ENCODE data around the gene SIAH2.
A peak's percentile ranks its signal among the peaks of the same experiment; 100 is the strongest.

The SIAH2 gene

DNA sequence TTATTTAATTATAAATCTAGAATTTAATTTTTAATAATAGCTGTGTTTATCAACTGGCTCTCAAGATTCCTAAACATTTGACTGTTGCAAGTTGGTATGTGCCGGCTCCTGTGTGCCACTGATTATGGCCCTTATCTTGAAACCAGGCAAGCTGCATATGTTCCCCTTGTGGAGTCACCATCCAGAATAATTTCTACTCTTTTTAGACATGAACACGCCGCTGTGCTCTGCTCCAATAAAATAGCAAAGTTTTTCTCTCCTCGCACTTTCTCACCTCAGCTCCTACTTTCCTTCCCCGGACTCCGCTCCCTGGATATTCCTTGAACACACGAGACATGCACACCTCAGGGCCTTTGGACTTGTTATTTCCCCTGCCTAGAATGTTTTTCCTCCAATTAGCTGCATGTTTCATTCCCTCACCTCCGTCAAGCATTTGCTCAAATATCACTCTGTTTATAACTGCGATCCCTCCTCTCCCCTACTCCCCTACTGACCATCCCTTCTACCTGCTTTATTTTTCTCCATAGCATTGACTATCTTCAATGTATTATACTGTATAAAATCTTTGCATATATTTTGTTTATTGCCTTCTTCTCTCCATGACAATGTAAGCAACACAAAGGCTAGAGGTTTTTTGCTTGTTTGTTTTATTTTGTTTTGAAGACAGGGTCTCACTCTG lies 33.1 kb downstream of the SIAH2 start:
- no peak for DNase-seq

DNA sequence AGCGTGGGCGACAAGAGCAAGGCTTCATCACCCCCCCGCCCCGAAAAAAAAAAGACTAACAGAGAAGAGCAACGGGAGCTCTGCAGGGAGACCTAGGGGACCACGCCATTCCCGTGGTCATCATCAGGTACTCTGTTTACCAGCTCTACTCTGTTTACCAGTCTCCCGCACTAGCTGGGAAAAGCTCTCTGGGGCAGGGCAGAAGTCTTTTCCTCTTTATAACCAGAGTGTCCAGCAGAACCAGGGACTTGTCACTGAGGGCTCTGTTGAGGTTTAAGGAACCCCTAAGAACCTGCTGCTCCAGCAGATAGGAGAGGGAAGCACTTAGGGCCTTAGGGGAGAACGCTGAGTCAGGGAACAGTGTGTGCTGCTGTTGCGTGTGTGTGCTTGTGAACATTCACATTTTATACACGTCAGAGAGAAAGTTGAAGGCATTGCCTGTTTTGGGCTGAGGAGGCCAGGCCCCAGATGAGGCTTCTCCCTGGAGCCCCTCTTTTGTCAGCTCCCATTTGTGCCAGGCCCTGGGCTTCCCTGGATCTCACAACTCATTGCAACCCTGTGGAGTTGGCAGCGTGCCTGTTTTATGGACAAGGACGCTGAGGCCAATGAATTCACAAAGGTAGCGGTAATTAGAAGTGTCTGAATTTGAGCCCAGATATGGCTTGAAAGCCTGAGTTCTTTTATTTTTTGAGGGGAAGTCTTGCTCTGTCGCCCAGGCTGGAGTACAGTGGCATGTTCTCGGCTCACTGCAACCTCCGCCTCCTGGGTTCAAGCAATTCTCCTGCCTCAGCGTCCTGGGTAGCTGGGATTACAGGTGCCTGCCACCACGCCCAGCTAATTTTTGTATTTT lies 35.1 kb downstream of the SIAH2 start:
- DNase-seq = no peak

DNA sequence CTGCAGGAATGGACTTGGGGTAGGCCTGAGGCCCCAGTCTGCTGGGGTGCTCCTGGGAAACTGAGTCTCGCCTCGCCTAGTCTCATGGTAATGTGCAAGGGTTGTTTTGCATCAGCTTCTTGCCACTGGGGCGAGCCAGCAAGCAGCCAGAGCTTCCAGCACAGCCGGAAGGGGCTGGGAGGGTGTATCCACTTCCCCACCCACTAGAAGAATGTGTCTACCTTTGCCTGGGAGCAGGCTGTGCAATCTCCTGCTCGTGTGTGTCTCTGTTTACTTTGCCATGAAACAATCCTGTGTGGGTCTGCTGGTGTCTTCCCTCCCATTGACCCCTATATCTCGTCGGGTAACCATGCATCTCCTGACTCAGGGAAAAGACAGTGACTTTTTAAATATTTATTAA lies 37.4 kb downstream of the SIAH2 start:
- DNase-seq = no peak

DNA sequence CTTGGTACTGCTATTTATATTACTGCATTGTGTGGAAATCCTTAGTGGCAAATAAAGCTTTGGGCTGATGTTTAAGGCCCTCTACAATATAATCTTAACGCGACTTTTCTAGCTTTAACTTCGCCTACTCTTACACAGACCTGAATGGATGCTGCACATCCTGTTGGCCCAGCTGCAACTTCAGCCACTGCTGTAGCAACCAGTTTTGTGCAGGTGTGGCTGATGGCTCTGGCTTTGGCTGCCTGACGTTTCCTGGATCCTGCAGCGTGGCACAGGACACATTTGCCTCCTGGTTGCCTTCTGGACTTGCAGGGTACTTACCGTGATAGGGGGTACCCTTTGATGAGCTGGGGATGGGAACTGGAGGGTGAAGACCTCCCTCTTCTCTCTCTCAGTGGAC lies 39.0 kb downstream of the SIAH2 start:
- no peak for DNase-seq

GRCh38 chr3:150722267-150722666 lies 40.7 kb downstream of the SIAH2 start:
- DNase-seq = no peak

GRCh38 chr3:150721285-150722130 lies 41.5 kb downstream of the SIAH2 start:
- no peak for DNase-seq

GRCh38 chr3:150720444-150720843 lies 42.5 kb downstream of the SIAH2 start:
- no peak for DNase-seq

GRCh38 chr3:150710097-150710496 lies 52.9 kb downstream of the SIAH2 start:
- no peak for DNase-seq

DNA sequence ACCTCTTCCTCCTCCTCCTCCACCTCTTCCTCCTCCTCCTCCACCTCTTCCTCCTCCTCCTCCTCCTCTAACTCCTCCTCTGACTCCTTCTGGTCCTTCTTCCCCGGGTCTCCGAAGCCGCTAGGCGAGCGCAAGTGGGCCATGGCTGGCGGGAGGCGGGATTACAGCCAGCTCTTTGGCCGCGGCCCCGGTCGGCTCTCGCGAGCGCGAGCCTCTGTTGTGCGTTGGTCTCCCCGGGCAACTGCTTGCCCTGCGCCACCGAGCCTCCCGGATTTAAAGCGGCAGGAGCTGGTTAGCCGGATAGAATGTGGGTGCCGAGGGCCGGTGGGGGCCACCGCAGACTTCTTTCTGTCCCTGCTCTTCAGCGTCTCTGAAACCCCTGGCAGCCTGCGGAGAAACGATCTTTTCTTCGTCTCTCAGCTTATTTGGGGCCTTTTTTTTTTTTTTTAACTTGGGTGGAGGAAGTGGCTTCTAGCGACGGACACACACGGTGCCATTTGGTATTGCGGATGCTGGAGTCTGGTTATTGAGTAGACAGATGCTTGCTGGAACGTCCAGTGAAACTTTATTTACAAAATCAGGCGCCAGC lies 59.1 kb downstream of the SIAH2 start, which contains the start of gene ERICH6:
ERICH6 (minus strand) TSS at position 165 of the 589 bp plus-strand sequence; CDS start at position 143, 22 bp downstream.
- peak; percentile 73 for DNase-seq

DNA sequence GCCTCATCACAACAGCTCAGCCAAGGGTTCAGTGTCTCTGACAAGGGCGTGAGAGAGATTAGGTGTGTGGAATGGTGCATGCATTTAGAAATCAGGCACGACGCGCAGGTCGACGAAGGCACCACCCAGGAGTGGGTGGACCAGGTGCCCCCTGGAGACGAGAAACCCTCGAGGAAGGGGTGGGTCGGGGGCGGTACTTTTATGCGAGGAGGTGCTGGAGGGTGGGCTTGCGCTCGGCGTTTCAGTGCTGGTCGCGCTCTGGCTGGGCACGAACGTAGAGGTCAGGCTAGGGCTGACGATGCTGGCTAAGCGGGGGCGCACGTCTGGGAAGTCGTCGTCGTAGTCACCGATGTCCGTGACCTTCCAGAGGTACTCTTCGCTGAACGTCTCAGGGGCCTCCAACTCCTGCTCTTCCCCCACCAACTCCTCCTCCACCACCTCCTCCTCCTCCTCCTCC lies 59.6 kb downstream of the SIAH2 start:
- DNase-seq = peak; percentile 29

GRCh38 chr3:150699068-150699639 lies 63.8 kb downstream of the SIAH2 start:
- no peak for DNase-seq

- no peak for DNase-seq
Measured at GRCh38 chr3:150697646-150698045, 65.3 kb downstream of the SIAH2 start.

GRCh38 chr3:150691414-150692040 lies 71.4 kb downstream of the SIAH2 start:
- DNase-seq = no peak
